Skeletal muscle satellite cell (primary cell): ENCODE data around the gene SLC30A1.

Experiments used
- H3K27me3 ChIP-seq: 2 replicates; pipeline ENCODE4 v1.7.0; 2013; ENCODE audit warnings: low read length; ENCODE audit not compliant: control insufficient read depth, insufficient read depth
- H3K36me3 ChIP-seq: 2 replicates; pipeline ENCODE4 v1.7.0; 2013; ENCODE audit warnings: mild to moderate bottlenecking, control low read depth, low read length; ENCODE audit not compliant: insufficient read depth
- H3K4me1 ChIP-seq: 2 replicates; pipeline ENCODE4 v1.7.0; 2013; ENCODE audit warnings: low read length; ENCODE audit not compliant: control insufficient read depth, insufficient read depth
- H3K4me2 ChIP-seq: 2 replicates; pipeline ENCODE4 v1.7.0; 2013; ENCODE audit warnings: mild to moderate bottlenecking, low read length
- H3K4me3 ChIP-seq: 2 replicates; pipeline ENCODE4 v1.7.0; 2013; ENCODE audit warnings: low read length
- H3K9ac ChIP-seq: 2 replicates; pipeline ENCODE4 v1.7.0; 2013; ENCODE audit warnings: mild to moderate bottlenecking, low read depth, low read length, moderate library complexity
- H3K9me3 ChIP-seq: replicated peaks from 2 replicates; pipeline ENCODE4 v1.7.0; 2013; ENCODE audit warnings: mild to moderate bottlenecking, control low read depth, low read length

The SLC30A1 gene

DNA sequence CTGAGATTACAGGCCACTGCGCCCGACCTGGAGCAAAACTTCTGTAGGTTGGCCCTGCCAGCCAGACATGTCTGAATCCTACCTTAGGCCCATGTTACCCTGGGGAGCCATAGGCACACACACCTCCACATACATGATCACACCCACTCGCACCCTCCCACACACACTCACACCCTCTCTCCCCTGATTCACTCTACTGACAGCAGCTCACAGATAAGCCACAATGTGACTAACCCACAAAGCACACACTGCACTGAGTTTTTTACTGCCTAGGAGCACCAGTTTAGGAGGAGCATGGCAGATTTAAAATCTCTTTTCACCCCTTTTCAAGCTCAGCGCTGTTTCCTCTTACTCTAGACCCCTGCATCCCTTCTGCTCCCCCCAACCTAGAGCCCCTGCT is 41.7 kb downstream of the SLC30A1 start:
- Histone ChIP-seq H3K36me3 (no peaks in the 10 kb centered on the region), H3K9ac (no peak overlapping the region), H3K4me3 (no peak overlapping the region), H3K9me3 (no peaks in the 10 kb centered on the region), H3K4me1 (no peaks in the 10 kb centered on the region), H3K27me3 (peaks cover 10% of the 10 kb centered on the region), H3K4me2 (no peak overlapping the region)

DNA sequence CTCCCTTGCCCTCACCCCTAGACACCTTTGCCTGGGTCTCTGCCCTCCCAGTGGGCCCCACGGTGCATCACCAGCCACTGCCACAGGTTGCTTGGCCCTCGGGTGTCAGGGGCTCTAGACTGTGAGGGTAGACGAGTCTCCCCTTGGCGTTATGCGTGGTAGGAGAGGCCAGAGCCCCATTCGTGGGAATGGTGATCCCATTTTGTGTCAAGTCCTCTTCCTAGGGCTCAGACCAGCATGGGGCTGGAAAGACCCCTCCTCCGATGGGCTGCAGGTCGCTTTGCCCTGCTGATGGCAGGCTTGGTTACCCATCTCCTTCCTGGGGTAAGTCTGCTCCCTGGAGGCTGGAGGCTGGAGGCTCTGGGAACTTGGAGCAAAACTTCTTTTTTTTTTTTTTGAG is 42.4 kb downstream of the SLC30A1 start:
- Histone ChIP-seq H3K36me3 (no peaks in the 10 kb centered on the region), H3K4me1 (no peaks in the 10 kb centered on the region), H3K27me3 (peaks cover 7% of the 10 kb centered on the region), H3K4me3 (no peak overlapping the region), H3K9ac (no peak overlapping the region), H3K4me2 (no peak overlapping the region), H3K9me3 (no peaks in the 10 kb centered on the region)

DNA sequence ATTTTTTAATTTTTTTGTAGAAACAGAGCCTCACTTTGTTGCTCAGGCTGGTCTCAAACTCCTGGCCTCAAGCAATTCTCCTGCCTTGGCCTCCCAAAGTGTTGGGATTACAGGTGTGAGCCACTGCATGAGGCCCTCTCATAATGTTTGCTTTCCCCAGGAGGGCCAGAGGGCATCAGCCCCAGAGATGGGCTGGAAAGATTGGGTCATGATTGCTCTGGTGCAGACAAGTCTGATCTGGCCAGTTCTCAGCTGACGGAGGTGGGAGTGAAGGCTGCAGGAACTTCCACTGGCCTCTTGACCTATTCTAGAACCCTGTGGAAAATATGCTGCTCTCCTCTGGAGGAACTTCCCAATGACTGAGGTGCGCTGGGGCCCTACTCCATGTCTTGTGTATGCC is 43.6 kb downstream of the SLC30A1 start:
- Histone ChIP-seq H3K9me3 (no peaks in the 10 kb centered on the region), H3K9ac (no peak overlapping the region), H3K4me3 (no peak overlapping the region), H3K27me3 (peaks cover 9% of the 10 kb centered on the region), H3K4me1 (peaks cover 1% of the 10 kb centered on the region), H3K36me3 (no peaks in the 10 kb centered on the region), H3K4me2 (no peak overlapping the region)

DNA sequence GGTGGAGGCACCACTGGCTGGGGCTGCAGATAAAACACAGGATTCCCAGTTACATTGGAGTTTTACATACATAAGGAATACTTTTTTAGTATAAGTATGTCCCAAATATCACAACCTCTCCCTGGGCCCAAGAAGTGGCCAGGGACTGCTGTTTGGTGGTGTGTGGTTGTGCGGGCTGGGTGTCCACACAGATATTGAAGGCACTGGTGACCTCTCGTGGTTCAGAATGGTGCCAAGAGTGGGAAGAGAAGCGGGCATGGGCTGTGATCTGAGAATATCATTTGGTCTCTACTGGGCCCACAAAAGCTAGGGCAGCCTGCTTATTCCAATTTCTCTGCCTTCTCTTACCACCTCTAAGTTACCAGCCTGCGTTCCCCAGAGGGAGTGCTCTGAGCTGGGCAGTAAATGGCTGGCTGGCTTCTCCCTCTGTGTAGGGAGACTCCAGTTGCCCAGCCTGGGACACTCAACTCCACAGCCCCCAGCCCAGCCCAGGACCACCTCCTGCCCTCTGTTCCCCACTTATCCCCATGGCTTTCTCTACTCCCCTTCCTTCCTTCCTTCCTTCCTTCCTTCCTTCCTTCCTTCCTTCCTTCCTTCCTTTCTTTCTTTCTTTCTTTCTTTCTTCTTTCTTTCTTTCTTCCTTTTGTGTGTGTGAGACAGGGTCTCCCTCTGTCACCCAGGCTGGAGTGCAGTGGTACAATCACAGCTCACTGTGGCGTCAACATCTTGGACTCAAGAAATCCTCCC is 44.2 kb downstream of the SLC30A1 start:
- Histone ChIP-seq H3K9ac (no peak overlapping the region), H3K27me3 (peaks cover 6% of the 10 kb centered on the region), H3K4me3 (no peak overlapping the region), H3K36me3 (no peaks in the 10 kb centered on the region), H3K4me1 (peaks cover 4% of the 10 kb centered on the region), H3K4me2 (no peak overlapping the region), H3K9me3 (no peaks in the 10 kb centered on the region)

DNA sequence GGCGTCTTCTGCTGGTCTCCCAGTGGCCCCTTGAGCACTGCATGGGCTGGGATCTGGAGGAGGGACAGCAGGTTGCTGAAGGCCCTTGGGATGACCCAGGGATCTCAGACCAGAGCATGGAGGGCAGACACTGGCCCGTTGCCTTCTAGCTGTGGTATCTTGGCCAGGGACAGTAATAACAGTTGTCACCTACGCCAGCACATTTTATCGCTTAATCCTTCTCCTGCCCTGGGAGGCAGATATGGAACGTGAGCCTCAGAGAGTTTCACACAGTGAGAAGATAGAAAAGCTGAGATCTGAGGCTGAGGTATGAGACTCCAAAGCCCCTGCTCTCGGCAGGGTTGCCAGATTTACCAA is 46.9 kb downstream of the SLC30A1 start:
- no peaks in the 10 kb centered on the region for H3K9me3 ChIP-seq
- H3K27me3 ChIP-seq = peaks cover 6% of the 10 kb centered on the region
- H3K4me2 ChIP-seq = no peak overlapping the region
- H3K4me3 ChIP-seq = no peak overlapping the region
- no peaks in the 10 kb centered on the region for H3K36me3 ChIP-seq
- H3K9ac ChIP-seq = no peak overlapping the region
- H3K4me1 ChIP-seq = peaks cover 8% of the 10 kb centered on the region

DNA sequence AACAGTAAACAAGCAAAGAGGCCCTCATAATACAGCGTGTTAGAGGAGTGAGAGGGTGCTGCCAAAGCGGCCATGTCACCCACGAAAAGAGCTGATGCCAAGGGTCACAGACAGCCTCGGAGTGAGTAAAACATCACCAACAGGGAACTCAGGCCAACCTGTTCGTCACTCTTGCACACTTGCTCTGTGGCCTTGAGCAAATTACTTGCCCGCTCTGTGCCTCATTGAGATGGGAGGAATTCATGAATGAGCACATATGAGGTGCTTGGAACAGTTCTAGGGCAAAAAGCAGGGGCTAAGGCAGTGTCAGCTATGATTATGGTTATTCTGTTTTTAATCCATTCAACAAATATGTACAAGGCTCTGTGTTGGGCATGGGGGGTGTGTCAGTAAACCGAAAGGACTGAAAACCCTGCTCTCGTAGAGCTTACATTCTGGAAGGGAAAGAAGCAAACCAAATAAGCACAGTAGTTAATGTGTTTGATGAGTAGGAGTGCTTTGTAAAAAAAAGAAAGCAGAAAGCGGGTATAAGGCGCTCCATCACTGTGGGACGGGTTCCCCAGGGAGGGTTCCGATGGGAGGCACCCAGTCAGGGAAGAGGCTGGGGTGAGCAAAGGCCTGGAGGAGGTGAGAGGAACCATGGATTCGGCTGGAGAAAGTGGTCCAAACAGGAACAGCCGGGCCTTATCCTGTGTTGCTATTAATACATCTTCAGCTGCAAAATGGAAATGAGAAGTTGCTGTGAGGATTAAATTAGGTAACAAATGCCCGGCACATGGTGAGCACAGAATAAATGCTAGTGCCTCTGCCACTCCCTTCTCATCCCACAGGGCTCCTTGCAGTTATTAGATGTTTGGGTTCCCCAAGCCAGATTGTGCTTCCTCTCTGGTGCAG is 47.5 kb downstream of the SLC30A1 start:
- Histone ChIP-seq H3K9me3 (no peaks in the 10 kb centered on the region), H3K27me3 (peaks cover 6% of the 10 kb centered on the region), H3K4me2 (no peak overlapping the region), H3K4me1 (peaks cover 8% of the 10 kb centered on the region), H3K9ac (no peak overlapping the region), H3K36me3 (no peaks in the 10 kb centered on the region), H3K4me3 (no peak overlapping the region)

DNA sequence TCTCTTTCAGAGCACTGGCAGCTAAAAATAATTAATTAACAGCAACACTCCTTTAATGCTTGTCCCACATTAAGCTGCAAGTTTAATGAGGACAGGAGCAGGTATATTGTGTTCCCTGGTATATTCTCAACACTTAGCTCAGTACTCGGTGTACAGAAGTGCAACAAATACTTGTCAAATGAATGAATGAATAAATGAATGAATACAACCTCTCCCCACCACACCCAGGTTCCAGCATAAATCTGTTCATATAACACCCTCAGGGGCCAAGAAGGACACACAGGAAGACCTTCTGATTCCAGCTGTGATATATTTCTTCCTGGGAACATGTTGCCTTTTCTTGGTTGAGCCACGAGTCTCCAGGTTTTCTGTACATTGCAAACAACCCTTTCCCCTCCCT is 48.9 kb downstream of the SLC30A1 start:
- Histone ChIP-seq H3K9ac (no peak overlapping the region), H3K4me1 (peaks cover 8% of the 10 kb centered on the region), H3K4me2 (no peak overlapping the region), H3K36me3 (no peaks in the 10 kb centered on the region), H3K27me3 (peaks cover 6% of the 10 kb centered on the region), H3K9me3 (no peaks in the 10 kb centered on the region), H3K4me3 (no peak overlapping the region)

DNA sequence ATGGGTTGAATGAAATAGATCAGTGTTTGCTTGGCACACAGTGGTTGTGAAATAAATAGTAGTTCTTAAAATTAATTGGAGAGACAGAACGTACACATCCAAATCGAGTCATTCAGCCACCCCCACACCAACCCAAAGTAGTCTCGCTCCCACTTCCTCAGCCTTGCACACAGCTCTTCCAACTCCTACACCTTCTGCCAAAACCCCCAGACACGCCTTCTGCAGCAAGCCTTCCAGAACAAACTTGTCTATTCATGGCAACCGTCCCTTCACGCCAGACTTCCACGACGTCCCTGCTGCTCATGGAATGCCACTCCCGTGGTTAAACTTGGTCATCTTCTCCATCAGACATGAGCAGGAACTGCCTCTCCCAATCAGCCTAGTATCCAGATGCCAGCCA is 49.5 kb downstream of the SLC30A1 start:
- H3K4me1 ChIP-seq = peaks cover 8% of the 10 kb centered on the region
- H3K9me3 ChIP-seq = no peaks in the 10 kb centered on the region
- H3K4me3 ChIP-seq = no peak overlapping the region
- H3K4me2 ChIP-seq = no peak overlapping the region
- peaks cover 6% of the 10 kb centered on the region for H3K27me3 ChIP-seq
- H3K36me3 ChIP-seq = no peaks in the 10 kb centered on the region
- no peak overlapping the region for H3K9ac ChIP-seq

DNA sequence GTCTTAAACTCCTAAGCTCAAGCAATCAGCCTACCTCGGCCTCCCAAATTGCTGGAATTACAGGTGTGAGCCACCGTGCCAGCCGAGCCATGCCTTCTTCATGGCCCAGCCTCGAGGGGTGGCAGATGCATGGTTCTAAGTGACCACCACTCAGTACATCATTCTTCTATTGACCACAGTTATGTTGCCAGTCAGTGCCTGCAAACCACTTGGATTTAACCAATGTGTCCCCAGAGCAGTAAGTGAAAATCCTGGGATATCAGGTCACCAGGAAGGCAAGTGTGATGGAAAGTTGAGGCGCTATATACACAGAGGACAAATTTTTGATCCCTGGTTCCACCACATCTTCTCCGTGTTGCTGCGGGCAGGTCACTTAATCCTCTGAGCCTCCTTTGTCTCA is 50.0 kb downstream of the SLC30A1 start:
- peaks cover 6% of the 10 kb centered on the region for H3K27me3 ChIP-seq
- H3K4me1 ChIP-seq = peaks cover 8% of the 10 kb centered on the region
- no peaks in the 10 kb centered on the region for H3K9me3 ChIP-seq
- H3K4me2 ChIP-seq = no peak overlapping the region
- no peaks in the 10 kb centered on the region for H3K36me3 ChIP-seq
- no peak overlapping the region for H3K4me3 ChIP-seq
- no peak overlapping the region for H3K9ac ChIP-seq

DNA sequence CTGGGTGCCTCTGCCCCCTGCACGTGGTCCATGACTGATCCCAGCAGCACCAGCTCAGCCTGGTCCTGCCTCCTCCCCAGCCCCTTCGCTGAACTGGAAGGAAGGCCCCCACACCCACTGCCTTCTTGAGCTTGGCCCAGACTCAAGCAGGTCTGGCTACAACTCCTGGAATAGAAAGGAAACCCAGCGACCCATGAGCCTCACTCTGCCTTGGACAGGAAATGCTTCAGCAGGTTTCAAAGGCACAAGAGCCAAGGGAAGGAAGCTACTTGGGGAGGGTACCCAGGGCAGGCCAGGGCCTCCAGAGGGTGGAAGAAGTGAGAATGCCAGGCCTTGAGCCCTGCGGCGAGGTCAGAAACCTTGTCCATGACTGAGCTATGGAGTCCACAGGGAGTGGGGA is 51.1 kb downstream of the SLC30A1 start:
- H3K4me2 ChIP-seq = no peak overlapping the region
- no peak overlapping the region for H3K4me3 ChIP-seq
- H3K4me1 ChIP-seq = peaks cover 8% of the 10 kb centered on the region
- H3K36me3 ChIP-seq = no peaks in the 10 kb centered on the region
- no peak overlapping the region for H3K9ac ChIP-seq
- H3K27me3 ChIP-seq = peaks cover 6% of the 10 kb centered on the region
- H3K9me3 ChIP-seq = no peaks in the 10 kb centered on the region

DNA sequence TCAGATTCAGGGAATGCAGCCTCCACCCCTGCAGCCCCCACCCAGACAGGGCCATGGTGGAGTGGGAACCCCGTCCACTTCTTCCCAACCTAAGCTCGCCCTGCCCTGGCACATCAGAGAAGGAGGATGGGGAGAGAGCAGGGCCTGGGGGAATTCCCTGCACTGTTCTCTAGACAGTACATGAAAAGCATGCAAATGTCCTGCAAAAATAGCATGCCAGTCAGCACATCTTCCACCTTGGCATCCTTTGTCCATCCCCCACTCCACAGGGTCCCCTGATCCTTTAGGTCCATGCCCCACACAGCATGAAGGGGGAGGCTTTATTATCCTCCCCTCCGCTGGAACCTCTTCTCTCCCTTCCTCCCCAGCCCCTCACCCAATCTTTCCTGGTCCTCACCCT is 52.0 kb downstream of the SLC30A1 start:
- Histone ChIP-seq H3K27me3 (peaks cover 6% of the 10 kb centered on the region), H3K9ac (no peak overlapping the region), H3K36me3 (no peaks in the 10 kb centered on the region), H3K4me1 (peaks cover 8% of the 10 kb centered on the region), H3K9me3 (no peaks in the 10 kb centered on the region), H3K4me2 (no peak overlapping the region), H3K4me3 (no peak overlapping the region)

DNA sequence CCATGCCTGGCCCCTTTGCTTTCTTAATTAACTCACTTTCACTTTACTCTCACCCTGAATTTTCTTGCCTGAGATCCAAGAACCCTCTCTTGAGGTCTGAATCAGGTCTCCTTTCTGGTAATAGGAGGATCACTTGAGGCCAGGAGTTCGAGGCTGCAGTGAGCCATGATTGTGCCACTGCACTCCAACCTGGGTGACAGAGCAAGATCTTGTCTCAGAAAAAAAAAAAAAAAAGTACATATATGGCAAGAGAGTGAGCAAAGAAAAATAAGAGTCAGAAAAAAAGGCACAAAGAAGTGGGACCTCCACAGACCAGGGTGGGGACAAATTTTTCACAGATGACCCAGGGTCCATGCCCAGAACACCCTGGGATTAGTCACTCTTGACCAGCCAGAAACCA is 52.9 kb downstream of the SLC30A1 start:
- Histone ChIP-seq H3K36me3 (no peaks in the 10 kb centered on the region), H3K27me3 (peaks cover 3% of the 10 kb centered on the region), H3K9me3 (no peaks in the 10 kb centered on the region), H3K4me2 (no peak overlapping the region), H3K4me3 (no peak overlapping the region), H3K4me1 (peaks cover 8% of the 10 kb centered on the region), H3K9ac (no peak overlapping the region)
